ENCODE data around the gene ZNF598.

DNA sequence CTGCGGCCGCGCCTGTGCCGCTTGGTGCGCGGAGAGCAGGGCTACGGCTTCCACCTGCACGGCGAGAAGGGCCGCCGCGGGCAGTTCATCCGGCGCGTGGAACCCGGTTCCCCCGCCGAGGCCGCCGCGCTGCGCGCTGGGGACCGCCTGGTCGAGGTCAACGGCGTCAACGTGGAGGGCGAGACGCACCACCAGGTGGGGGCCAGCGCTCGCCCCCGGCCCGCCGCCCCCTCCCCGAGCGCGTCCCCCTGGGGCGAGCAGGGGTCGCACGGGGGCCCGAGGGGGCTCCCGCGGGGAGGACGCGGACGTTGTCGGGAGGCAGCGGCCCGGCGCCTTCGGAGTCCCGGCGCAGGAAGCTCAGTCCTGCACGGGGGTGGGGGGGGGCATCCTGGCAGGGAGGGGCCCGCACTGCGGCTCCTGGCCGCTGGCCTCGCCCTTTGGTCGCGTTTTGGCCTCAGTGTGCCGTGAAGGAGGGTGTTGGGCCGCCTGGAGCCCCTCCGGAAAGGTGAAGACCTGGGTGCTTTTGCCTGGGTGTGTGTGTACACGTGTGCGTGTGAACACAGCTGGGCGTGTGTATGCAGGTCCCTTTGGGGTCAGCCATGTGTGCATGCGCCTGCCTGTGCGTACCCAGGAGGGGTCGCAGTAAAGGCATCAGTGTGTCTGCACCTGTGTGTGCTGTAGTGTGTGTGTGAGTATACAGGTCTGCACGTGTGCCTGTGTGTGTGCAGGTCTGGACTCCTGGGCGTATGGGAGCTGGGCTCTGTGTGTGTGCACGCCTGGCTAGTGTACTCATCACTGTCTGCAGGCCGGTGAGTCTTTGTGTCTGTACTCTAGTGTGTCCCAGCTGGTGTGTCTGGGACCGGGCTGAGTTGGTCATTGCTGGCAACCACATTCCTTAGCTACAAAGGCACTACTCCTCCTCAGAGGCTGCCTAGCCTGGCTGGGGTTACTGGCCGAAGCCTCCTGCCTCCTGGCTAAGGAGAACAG, 17.7 kb upstream of the ZNF598 start:
- TF ChIP-seq GLMP (CRISPR knock-in tag; IDR thresholded peaks at IDR 0.05; ENCODE audit: borderline replicate concordance) (no peak), CHD2 (IDR thresholded peaks at IDR 0.05; ENCODE audit: low read depth, low read length) (no peak), HDAC1 (CRISPR knock-in tag; IDR thresholded peaks at IDR 0.05) (no peak), HNRNPUL1 (IDR thresholded peaks at IDR 0.05; ENCODE audit: low read depth, low read length) (no peak), CBX1 (IDR thresholded peaks at IDR 0.05; ENCODE audit: low read depth) (no peak)

All from HepG2 (cell line).